ENCODE results near the gene UROC1.

- TF ChIP-seq POLR2AphosphoS5 (IDR thresholded peaks at IDR 0.05) (no peak), CTCF (IDR thresholded peaks at IDR 0.05) (no peak)
Measured at GRCh38 chr3:126467611-126467955, 50.0 kb downstream of the UROC1 start.

All from stomach (tissue), 4 donors.